ENCODE results near the gene PDE4D.

- TF ChIP-seq EZH2 (IDR thresholded peaks at IDR 0.05; ENCODE audit: insufficient read depth, poor library complexity, severe bottlenecking) (no peak), EZH2phosphoT487 (IDR thresholded peaks at IDR 0.05; ENCODE audit: insufficient read depth, low read depth) (no peak)
These were observed 884.6 kb downstream of the PDE4D start for GRCh38 chr5:59008816-59009473.

Measured in GM23248 (cell line).